ENCODE results near the gene CHPF2.
A peak's percentile ranks its signal among the peaks of the same experiment; 100 is the strongest.

CHPF2 gene

DNA sequence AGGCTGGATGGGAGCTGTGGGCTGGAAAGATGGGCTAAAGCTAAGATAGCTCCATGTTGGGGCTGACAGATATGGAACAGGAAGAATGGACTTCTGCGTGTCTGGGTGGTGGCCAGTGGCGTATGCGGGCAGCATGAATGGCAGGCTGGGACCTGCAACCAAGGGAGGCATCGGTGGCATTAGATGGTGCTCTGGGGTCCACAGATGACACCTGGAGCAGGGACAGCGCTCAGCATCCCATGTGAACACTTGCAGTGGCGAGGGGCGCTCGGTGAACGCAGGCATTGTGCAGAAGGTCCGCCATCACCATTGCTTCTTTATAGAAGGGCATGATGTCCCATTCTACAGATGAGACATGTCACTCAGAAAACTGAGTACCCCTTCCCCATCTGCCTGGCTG, 37.2 kb downstream of the CHPF2 start:
- no peak for DNase-seq

DNA sequence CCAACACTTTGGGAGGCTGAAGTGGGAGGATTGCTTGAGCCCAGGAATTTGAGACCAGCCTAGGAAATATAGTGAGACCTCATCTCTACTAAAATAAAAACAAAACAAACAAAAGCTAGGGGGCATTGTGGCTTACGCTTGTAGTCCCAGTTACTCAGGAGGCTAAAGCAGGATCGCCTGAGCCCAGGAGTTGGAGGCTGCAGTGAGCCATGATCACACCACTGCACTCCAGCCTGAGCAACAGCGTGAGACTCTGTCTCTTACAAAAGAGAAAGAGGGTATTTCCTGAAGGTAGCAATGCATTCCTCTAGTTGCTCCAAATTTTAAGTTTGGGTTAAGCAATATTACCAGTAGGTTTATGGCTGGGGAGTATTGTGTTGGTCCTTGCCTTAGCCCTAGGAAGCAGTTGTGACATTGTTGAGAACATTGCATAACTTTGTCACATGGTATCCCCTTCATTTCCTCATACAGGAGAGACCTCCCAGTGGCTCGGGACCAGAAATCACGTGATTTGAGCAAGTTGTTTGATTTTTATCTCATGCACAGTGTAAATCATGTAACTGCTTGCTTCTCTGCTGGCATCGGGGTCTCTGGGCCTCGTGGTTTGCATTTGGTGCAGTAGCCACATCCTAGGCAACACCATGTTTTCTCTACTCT, 39.5 kb downstream of the CHPF2 start:
- no peak for DNase-seq

DNA sequence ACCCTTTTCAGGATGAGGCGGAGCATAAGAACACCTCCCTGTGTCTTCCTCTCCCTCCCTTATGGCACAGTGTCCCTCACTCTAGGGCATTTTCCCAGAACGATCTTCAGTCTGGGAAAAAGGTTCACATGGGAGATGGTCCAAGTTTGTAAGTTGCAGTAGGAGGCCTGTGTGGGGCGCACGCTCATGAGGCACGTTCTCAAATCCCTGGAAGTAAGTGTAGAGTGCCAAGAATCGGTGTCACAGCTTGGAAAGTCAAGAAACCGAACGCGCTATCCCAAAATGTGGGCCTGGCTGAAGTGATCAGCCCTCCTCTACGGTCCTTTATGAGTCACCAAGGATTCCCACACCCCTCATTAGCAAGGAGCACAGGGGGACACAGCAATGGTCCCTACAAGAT, 40.1 kb downstream of the CHPF2 start:
- DNase-seq = no peak

DNA sequence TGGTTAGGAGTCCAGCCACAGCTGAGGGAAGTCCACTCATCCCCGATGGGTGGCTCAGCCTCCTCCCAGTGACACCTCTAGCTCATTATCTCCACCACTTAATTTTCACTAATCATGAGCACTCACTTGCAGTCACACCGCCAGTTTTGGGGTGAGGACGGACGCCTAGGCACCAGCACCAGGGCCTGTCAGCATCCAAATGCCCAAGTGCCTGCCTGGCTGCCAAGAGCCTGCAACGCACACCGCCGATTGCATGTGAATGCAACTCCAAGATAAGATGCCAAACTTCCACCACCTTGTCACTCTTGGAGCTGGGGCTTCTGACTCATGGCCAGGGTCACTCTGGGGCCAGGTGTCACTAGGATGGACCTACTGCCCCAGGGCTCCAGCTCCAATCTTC, 40.6 kb downstream of the CHPF2 start:
- DNase-seq = no peak

DNA sequence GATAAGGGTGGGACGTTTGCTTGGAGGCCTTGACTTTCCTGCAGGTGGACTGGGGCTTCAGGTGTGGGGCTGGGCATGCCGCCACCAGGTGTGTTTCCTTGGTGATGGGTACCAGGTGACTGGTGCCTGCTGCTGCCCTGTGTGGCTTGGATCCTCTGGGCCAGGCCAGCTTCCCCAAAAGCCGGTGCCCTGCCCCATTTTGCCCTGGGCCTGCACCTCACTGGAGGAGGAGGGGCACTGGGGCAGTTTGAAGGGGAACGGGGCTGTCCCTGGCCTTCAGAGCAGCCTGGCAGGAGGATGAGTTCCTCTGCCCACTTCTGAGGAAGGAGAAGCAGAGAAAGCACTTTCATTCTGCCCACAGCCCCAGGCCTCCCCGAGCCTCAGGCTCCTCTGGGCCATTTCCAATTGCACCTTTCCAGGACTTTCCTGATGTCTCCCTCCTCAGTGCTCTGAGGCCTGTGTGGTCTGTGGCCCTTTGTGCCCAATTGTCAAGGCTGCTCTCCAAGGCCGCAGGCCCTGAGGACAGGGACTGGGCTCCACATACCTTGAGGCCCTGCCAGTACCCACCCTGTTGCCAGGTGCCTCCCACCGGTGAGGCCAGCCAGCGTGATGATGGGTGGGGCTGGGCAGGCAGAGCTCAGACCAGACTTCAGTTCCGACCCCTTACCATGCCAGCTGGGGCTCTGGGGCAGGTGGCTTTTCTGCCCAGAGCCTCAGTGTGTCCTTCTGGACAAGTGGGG, 41.5 kb downstream of the CHPF2 start:
- no peak for DNase-seq

DNA sequence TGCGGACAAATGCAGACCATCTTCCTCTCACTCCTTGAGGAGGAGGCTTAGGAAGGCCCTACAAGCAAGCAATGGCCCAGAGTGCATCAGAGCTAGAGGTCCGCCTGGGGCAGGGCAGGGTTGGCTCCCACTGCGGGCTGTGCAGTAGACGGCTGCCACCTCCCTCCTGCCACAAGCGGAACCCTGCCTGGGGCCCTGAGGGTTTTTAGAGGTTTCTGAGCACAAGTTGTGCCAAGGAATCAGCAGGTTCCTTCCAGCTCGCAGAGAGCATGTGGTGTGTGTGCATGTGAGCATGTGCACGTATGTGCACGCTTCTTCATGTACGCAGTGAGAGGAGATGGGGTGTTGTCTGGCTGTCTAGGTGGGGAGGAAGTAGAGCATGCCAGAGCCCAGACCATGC, 42.1 kb downstream of the CHPF2 start:
- DNase-seq = no peak

DNA sequence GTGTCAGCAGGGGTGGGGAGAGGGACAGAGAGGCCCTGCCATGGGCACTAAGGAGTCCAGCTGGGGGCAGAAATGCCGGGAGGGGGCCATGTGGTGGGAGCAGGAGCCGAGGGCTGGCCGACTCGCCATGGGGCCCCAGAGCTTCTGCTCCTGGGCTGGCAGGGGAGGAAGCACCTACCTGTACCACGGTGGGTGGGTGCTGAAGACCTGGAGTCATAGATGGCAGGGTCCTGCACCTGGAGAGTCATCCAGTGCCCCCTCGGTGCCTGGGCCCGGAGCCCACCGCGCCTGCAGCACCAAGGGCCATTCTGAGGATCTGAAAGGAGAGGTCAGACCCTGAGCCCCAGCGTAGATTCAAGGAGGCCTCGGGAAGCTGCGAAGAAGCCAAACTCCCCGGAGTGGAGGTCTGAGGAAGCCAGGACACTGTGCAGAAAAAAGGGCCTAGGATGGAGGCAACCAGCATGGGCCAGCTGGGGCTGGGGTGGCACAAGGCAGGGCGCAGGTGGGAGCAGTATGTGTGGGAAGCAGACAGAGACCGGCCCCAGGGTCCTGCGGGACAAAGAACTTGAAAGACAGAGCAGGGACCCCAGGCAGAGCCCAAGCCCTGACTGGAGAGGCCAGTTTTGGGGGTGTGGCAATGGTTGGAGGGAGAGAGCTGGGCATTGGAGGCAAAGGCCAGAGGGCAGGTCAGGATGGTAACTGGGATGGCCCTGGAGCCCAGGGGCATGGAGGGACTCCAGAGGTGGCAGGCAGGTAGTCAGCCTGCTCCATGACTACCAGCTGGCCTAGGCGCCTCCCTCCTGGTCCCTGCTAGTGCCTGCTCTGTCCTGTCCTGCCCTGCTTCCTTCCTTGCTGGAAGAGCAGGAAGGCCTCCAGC, 42.9 kb downstream of the CHPF2 start:
- DNase-seq = no peak

DNA sequence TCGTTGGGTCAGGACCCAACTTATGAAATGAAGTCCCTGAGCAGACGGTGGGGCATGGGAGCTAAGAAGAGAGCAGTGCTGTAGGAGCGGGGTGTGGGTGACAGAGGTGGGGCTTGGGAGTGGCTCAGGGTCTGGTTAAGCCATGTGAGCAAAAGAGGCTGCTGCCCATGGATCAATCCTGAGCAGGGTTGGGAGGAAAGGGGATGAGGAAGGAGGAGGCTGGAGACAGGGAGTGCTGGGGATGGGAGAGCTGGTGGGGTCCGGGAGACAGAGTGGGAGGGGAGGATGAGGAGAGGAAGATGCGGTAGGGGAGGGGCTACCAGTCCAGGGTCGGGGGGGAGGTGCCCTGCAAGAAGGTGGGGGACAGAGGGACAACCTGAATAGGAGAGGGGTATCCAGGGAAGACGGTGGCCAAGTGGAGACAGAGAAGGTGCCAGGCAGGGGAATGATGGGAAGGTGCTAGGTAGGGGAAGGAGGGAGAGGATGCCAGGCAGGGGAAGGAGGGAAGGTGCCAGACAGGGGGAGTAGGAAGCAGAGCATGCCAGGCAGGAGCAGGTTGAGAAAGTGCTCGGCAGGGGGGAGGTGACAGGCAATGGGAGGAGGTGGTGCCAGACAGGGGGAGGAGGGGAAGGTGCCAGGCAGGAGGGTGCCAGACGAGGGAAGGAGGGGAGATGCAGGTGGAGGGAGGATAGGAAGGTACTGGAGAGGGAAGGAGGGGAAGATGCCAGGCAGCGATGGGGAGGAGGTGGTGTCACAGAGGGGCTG, 43.7 kb downstream of the CHPF2 start:
- no peak for DNase-seq

DNA sequence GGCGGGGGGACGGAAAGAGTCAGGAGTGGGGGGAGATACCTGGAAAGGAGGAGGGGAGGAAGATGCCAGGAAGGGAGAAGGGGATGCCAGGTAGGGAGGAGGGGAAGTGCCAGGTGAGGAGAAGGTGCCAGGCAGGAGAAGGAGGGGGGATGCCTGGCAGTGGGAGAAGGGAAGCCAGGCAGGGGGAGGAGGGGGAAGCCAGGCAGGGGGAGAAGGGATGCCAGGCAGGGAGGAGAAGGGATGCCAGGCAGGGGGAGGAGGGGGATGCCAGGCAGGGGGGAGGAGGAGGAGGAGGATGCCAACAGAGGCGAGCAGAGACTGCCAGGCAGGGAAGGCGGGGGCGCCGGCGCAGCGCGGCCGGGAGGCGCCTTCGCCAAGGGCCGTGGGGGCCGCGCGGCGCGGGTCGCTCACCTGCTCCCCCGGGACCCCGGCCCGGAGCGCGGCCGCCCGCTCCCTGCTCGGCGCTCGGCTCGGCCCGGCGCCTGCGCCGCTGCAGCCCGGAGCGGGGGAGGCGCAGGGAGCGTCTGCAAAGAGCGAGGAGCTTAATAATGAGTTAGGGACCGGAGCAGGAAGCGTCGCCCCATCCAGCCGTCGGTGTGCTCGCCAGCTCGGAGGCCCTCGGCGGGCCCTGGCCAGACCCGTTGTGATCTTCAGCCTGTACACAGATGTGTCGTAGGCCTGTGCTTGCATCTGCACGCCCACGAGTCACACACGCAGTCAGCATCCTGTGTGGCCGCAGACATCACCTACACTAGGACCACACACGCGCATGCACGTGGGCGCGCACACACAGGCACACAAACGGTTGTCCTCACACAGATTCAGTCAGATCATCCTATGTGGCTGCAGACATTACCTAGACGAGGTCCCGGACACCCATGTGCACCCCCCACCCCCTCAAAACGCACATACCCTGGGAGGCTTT, 44.6 kb downstream of the CHPF2 start:
- peak; percentile 76 for DNase-seq

DNA sequence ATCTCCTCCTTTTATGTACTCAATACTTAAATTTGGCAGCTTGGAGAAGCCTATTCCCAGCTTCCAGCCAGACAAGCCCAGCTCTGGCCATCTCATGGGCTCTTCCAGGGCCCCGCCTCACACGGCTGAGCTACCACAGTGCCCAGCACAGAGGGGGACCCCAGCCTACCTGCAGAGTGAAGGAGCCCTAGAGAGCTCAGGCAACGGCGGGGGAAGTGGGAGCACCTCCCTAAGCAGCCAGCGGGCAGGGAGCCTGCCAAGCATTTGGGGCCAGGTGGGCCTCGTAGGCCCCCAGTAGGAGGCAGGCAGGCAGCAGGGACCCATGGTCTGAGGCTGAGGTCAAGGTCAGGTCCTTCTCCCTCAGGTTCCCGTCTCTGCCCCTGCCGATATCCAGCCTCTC, 45.3 kb downstream of the CHPF2 start:
- no peak for DNase-seq

DNA sequence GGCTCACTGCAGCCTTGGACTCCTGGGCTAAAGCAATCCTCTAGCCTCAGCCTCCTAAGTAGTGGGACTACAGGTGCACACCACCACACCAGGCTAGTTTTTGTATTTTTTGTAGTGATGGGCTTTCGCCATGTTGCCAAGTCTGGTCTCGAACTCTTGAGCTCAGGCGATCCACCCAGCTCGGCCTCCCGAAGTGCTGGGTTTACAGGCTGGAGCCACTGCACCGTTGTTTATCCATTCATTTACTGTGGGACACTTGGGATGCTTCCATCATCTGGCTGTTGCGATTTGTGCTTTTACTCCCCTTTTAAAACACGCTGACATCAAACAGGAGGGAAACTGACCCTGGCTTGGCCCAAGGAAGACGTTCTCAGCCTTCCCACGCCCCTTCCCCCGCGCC, 46.7 kb downstream of the CHPF2 start:
- no peak for DNase-seq

DNA sequence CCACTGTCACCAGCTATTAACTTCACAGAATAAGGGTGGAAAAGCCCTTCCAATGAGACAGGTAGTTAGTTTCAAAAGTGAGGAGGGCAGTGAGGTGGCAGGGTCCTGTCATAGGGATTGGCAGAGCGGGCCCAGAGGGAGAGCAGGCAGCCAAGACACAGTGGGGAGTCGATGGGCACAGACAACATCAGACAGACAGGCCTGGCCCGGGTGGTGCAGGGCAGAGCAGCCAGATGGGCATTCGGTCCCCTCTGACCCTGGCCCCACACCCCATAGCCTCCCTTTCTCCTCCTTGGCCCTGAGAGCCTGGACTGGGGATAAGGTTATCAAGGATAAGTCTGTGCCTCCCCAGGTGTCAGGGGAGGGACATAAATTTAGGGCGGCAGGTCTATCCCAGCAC, 47.6 kb downstream of the CHPF2 start:
- DNase-seq = no peak

DNA sequence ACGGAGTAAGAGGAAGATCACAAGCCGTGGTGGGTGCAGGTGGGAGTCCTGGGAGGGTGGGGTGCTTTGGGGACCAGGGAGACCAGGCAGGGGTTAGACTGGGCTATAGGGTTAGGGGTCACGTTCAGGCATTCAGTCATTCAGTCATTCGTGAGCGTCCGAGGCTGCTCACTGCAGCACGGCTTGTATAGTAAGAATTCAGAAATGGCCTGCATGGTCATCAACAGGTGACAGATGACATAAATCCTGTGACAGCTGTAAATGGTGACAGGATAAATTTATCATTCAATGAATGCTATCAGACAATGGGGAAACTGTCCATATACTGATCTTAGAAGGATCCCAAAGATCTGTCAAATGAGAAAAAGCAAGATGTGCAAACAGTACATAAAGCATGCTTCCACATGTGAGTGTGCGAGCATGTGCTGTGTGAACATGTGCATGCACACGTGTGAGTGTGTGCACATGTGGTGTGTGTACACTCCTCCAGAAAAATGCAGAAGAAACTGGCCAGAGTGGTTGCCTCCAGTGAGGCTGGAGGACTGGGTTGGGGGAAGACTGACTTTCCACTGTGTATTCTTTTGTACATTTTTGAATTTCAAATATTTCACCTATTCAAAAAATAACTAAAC, 48.2 kb downstream of the CHPF2 start:
- DNase-seq = no peak

DNA sequence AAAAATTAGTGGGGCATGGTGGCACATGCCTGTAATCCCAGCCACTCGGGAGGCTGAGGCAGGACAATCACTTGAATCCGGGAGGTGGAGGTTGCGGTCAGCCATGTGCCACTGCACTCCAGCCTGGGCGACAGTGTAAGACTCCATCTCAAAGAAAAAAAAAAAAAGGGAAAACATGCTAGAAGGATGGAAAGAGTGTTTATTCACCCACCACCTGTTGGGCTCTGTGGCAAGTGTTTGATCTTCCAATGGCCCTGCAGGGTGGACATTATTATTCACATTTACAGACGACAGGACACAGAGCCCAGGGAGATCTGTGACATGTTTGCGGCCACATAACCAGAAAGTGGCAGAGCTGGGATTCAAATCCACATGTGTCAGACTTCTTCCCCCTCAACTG, 49.4 kb downstream of the CHPF2 start:
- DNase-seq = no peak

DNA sequence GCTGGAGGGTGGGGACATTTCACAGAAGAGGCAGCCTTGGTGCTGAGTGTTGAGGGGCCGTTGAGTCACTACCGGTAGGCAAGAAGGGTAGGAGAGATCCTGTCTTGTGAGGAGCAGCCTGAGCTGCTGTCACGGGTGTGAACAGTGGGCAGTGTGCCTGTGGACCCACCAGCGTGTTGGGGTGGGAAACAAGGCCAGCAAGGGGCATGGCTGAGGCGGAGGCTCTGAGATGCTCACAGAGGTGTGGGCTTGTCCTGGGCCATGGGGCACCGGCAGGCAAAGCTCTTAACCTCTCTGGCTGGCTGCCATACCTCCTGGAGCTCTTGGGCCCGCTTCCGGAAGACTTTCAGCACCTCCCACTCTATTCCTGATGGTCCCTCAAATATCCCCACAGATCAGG, 49.8 kb downstream of the CHPF2 start:
- DNase-seq = no peak

DNA sequence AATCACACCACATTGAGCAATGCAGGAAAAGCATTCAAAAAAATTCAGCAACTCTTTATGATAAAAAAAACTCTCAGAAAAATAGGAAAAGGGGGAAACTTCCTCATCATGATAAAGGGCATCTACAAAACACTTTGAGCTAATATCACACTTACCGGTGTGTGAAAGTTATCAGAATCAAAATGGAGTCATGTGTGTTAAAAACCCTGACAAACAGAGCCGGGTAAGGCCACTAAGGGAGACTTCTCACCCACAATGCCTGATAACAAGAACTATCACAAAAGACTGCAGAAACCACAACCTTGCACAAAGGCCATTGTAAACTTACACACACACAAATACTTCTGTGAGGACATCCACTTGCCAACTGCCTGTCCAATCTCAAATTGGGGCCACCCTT, 51.0 kb downstream of the CHPF2 start:
- DNase-seq = no peak

DNA sequence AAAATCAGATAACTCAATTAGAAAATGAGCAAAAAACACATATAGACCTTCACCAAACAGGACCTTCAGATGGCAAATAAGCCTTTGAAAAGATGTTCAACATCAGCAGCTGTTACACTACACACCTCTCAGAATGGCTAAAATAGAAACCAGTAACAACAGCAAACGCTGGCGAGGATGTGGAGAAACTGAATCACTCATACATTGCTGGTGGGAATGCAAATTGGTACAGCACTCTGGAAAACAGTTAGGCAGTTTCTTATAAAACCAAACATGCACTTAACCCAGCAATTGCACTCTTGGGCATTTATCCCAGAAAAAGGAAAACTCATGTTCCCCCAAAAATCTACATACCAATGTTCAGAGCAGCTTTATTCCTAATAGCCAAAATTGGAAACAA, 53.9 kb downstream of the CHPF2 start:
- no peak for DNase-seq
